ENCODE measurements around the gene ARHGAP6. TPM values are rescaled to one million over a fixed set of nuclear protein-coding genes. Genes with fewer than 3 reads are reported as not detected.

Gene ARHGAP6
- total RNA-seq, result 0.39 and 0.76 TPM in 2 replicates

DNA sequence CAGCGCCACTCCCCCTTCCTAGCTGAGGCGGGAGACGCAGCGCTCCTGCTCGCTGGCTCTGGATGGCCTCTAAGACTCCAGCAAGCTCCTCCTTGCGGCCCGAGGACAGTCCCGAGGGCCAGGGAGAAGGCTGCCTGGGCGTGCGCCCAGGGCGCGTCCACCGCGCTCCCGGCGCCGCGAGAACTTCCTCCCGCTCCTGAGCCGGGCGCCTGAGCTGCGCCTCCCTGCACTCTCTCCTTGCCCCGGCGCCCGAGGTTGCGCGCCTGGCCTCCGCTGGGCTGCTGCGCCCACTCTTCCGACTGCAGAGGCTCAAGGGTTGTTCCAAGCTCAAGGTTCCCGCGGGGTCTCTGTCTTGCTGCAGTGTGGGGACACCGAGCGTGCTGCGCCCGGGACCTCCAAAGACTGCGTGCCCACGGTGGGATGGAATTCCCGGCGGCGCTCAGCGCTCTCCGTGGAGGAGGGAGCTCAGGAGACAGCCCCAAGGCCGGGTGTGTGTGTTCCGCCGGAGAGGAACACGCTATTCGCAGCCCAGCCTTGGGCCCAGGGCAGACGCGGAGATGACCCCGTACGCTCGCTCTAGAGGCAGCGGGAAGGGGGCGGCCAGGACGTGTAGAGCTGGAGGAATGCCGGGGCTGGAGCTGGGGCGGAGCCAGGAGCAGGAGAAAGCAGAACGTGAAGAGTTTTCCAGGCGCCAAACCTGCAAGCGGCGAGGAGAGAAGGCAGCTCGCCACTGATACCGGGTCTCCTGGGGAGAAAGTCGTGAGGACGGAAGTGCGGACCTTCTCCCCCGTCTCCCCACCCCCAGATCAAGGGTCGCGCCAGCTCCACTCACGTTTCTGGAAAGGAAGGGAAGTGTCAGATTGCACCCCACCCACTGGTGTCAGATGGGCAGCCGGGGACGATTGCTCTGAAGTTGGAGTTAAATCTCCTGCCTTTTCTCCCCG lies at the start of gene ARHGAP6:
Gene ARHGAP6 (minus strand): TSS at position 753 of the 944 bp plus-strand sequence. CDS start 1,092 bp downstream, outside the sequence.
- peak in 1 of 2 donors; percentile 7 for DNase-seq (ENCODE audit: low read depth in 2 of 2)

DNA sequence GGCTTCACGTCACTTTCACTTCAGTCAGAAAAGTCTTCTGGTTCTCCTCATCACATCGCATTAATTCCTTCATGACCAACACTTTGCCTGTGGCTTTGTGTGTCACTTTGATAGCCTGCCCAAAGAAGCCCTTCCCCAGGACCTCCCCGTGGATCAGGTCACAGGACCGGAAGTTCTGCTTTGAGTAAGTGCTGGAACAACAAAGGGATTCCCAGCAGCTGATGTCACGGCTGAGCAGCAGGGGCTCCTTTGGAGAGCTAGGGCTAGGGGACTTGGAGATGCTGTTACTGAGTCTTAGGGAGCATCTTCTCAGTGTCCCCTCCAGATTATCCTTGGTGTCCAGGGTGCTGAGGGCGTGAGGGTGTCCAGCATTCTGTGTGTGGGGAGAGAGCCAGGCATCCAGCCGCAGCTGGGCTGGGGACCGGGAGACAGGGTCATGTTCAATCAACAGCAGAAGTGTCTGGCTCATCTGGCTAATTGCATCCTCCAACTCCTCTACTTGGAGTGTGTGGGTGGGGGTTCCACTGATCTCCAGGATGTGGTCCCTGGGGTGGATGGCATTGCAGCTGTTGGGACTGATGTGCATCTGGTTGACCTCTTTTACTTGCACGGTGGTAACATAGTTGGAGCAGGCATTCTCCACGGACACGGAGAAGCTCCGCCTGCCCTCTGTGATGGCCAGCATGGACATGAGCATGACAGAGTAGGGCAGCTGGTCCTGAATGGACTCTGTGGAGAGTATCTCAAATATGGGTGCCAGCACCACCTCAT lies 39.2 kb upstream of the ARHGAP6 start:
- DNase-seq (ENCODE audit: low read depth in 2 of 2), result no peak

- DNase-seq (ENCODE audit: low read depth in 2 of 2), result no peak
These were observed 38.1 kb upstream of the ARHGAP6 start for GRCh38 chrX:11703855-11704254.

DNA sequence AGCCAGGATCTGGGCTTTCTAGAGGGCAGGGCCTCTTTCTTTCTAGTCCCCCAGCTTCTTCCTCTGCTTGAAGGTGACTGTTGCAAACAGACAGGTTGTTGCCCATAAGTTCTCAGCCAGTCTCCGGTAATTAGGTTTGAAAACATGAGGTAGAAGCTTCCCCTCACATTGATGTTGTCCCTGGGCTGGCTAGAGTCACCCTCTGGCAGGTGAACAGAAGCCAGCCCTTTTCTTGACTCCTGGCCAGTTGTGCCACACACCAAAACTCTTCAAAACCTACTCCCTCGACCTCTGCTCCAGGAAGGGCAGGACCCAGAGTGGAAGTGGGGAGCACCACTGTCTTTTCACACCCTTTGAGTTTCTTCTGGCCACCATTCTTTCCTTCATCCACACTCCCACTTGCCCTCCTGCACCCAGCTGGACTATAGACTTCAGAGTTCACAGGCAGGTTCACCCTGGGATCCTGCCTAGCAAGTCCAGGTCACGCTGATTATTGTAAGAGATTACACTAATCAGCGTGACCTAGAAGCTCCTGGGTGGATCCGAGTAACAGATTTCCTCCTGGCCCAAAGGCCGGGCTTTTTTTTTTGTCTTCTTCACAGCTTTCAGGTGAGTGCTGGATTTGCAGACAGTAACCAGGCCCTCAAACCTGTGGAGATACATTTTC lies 37.4 kb upstream of the ARHGAP6 start:
- no peak for DNase-seq (ENCODE audit: low read depth in 2 of 2)

DNA sequence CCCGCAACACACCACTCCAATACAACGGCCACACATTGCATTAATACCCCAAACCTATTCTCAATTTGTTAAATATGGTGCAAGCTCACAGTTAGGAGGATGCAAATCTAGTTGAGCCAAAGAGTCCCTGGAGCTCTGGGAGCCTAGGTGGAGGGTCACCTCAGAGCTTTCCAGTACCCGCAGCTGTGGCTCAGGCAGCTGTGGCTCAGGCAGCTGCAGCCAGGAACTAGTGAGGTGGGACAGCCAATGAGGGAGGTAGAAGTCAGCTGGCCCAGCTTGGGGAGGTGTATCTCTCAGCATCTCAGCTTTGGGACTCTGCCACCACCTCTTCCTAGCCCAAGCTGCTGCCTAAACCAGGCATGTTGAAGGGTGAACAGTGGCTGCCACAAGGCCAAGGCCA lies 36.7 kb upstream of the ARHGAP6 start:
- no peak for DNase-seq (ENCODE audit: low read depth in 2 of 2)

DNA sequence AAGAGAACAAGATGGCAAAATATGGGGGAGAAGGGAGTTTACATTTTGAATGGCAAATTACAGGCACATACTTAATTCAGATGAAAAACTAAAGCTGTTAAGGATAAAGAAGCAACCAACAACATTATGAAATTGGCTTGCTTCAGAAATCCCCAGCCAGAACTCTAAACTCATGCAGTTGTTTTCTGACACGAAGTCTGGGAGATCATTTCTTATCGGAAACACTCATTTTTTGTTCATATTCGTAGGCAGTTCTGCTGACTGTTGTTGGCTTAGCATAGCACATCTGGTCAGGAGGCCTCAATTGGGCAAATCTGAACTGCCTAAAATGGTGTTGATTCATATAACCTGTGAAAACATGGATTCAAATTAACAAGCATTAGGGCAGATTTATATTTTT lies 33.0 kb upstream of the ARHGAP6 start:
- DNase-seq (ENCODE audit: low read depth in 2 of 2), result no peak

DNA sequence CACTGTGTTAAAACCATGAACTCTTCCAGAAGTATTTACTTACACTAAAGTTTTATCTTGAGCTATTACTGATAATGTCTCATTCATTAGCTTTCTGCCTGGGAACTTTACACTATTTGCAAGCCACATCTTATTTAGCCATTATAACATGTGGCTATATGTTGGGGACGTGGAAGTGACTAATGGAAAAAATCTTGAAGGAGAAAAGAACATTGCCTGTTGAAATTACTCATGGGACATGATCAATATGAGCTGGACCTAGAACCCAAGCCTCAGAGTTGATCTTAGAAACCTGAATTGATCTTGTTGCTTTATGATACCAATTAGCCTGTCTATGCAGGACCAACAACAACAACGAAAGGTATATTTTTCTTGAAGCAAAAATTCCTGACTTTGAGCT lies 22.5 kb upstream of the ARHGAP6 start:
- no peak for DNase-seq (ENCODE audit: low read depth in 2 of 2)

DNA sequence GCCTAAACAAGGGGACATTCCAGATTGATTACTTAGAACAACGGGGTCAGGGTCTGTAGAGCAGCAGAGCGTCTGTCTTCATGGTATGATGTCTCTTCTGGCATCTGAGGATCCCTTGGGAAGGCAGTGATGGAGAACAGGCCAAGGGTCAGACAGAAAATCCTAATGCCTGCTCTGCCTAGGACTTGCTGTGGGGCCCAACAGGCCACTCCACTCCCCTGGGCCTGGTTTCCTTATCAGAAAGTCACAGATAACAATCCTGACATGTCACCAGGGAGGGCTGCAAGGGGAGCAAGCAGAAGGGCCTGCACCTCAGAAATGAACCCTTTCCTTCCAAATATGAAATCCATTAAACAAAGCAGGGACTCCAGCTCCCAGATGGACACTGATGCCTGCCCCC lies 21.4 kb upstream of the ARHGAP6 start:
- DNase-seq (ENCODE audit: low read depth in 2 of 2), result no peak

- no peak for DNase-seq (ENCODE audit: low read depth in 2 of 2)
These were observed 17.3 kb upstream of the ARHGAP6 start for GRCh38 chrX:11683057-11683456.

GRCh38 chrX:11678158-11678557 lies 12.4 kb upstream of the ARHGAP6 start:
- no peak for DNase-seq (ENCODE audit: low read depth in 2 of 2)

- DNase-seq (ENCODE audit: low read depth in 2 of 2), result no peak
These were observed 6.5 kb upstream of the ARHGAP6 start for GRCh38 chrX:11672213-11672612.

DNA sequence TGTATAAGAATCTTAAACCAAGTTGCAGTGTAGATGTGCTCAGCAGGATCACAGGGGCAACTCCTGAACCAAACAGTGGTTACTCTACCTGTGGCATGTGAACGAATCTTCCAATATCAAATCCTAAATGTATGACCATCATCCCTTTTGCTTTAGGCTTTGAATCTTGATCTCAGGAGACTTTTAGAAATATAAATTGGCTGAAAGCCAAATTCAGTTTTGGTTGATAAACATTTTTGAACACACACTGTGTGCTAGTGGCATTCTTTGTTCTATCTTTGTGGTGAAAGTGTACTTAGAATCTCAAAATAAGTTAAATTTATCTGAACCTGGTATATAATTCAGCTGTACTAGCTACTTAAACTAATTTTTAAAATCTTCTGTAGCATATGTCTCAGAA lies 4.6 kb upstream of the ARHGAP6 start:
- DNase-seq (ENCODE audit: low read depth in 2 of 2), result no peak

DNA sequence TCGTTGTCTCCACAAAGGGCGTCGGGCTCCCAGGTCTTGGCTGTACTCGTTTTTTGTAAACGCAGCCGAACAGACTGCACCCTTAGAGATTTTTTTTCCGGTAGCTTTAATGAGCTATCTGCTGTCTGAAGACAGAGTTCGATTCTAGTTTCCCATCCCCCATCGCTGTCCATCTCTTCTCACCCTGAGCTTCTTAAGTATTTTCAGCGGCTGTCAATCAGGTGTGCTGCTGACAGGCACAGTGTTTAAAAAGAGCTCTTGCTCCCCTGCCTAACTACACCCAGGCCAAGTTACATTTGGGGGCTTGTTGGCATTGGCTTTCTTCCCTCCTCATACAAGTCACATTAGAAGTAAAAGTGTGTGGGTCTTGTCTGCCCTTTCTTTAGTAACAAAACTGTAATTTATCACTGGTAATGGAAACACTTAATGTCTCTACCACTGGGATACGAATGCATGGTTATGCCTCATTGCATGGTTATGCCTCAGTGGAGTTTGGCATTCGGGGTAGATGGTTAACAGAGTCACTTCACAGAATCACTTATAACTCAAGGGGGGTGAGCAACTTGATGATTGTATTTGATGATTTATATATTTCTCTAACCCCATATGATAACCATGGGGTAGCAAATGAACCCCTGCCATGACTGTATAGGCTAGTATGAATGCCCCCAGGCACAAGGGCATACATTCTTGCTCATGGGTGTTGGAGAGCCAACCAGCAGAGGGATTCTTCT lies 1.4 kb upstream of the ARHGAP6 start:
- DNase-seq (ENCODE audit: low read depth in 2 of 2), result no peak

DNA sequence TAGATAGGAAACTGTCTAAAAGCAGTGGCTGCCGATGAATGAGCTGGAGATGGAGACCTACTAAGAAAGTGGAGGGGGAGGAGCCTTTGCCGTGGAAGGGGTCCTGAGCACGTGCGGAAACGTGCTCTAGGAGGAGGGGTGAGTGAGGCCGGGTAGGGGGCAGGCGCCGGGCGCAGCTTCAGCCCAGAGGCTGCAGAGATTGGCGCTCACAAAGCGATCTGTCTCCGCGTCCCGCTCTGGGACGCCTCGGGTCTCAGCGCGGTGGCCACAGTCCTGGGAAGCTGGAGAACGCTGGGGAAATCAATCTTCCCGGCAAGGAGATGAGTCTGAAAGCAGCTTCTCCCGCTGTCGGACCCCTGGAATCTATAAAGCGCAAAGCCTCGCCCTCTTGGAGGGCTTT lies 444 bp upstream of the ARHGAP6 start:
- DNase-seq (ENCODE audit: low read depth in 2 of 2), result no peak

- peak in 1 of 2 donors; percentile 0 for DNase-seq (ENCODE audit: low read depth in 2 of 2)
These were observed 1.2 kb downstream of the ARHGAP6 start for GRCh38 chrX:11664211-11665167.

- DNase-seq (ENCODE audit: low read depth in 2 of 2), result no peak
These were observed 1.9 kb downstream of the ARHGAP6 start for GRCh38 chrX:11663875-11664210.

DNA sequence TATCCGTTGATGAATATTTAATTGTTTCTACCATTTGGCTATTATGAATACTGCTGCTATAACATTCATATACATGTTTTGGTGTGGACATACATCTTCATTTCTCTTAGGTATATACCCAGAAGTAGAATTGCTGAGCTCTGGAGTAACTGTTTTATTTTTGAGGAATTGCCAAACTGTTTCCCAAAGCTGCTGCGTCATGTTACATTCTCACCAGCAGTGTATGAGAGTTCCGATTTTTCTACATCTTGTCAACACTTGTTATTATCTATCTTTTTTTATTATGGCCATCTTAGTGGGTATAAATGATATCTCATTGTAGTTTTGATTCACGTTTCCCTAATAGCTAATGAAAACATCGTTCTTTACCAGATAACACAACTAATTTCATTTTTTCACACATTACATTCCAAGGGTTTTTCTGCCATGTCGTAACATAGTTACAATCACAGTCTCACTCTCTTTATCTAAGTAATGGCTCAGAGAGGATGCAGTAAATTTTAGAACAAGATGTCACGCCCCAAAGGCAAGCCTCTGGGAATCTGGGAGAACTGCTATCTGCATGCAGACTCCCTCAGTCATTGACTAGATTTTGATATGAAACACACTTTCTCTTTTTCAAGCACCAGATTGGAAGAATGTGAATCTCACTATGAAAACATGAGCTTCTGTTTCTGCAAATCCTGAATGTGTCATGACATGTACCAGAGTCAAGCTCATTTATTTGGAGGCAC lies 10.3 kb downstream of the ARHGAP6 start:
- no peak for DNase-seq (ENCODE audit: low read depth in 2 of 2)

- no peak for DNase-seq (ENCODE audit: low read depth in 2 of 2)
These were observed 16.8 kb downstream of the ARHGAP6 start for GRCh38 chrX:11648705-11649519.

GRCh38 chrX:11647138-11647537 lies 18.6 kb downstream of the ARHGAP6 start:
- no peak for DNase-seq (ENCODE audit: low read depth in 2 of 2)
